ENCODE data around the gene ZNF605. TPM values are rescaled to one million over a fixed set of nuclear protein-coding genes. Genes with fewer than 3 reads are reported as not detected.

Gene ZNF605
- total RNA-seq, 4 donors from 2014 or later: 4.9 to 18.3 (median 6.3) TPM

DNA sequence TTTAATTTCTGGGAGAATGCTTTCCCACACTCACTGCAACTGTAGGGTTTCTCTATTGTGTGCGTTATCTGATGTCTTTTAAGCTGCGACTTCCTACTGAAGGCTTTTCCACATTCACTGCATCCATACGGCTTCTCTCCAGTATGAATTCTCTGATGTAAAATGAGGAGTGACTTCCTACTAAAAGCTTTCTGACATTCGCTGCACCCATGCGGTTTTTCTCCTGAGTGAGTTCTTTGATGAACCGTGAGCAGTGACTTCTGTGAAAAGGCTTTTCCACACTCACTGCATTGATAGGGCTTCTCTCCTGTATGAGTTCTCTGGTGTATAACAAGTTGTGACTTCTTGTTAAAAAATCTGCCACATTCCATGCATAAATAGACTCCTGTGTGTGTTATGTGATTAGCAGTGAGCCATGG lies 29.7 kb downstream of the ZNF605 start:
- TF ChIP-seq POLR2AphosphoS5 (IDR thresholded peaks at IDR 0.05) (no peak), POLR2A (IDR thresholded peaks at IDR 0.05) (no peak), EP300 (IDR thresholded peaks at IDR 0.05) (no peak)
- TF ChIP-seq, protein P1, sequence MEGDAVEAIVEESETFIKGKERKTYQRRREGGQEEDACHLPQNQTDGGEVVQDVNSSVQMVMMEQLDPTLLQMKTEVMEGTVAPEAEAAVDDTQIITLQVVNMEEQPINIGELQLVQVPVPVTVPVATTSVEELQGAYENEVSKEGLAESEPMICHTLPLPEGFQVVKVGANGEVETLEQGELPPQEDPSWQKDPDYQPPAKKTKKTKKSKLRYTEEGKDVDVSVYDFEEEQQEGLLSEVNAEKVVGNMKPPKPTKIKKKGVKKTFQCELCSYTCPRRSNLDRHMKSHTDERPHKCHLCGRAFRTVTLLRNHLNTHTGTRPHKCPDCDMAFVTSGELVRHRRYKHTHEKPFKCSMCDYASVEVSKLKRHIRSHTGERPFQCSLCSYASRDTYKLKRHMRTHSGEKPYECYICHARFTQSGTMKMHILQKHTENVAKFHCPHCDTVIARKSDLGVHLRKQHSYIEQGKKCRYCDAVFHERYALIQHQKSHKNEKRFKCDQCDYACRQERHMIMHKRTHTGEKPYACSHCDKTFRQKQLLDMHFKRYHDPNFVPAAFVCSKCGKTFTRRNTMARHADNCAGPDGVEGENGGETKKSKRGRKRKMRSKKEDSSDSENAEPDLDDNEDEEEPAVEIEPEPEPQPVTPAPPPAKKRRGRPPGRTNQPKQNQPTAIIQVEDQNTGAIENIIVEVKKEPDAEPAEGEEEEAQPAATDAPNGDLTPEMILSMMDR (IDR thresholded peaks at IDR 0.05): no peak
- no peak overlapping the region for H3K27ac ChIP-seq
- H3K9me3 ChIP-seq: peaks cover 93% of the 10 kb centered on the region
- no peaks in the 10 kb centered on the region for H3K27me3 ChIP-seq
- peaks cover 46% of the 10 kb centered on the region for H3K36me3 ChIP-seq
- H3K4me3 ChIP-seq: no peak overlapping the region
- DNase-seq (ENCODE audit: low spot score in 2 of 2): no peak
- 100% methylated on average over 6 of the region's 6 CpGs for WGBS
- no peaks in the 10 kb centered on the region for H3K4me1 ChIP-seq

DNA sequence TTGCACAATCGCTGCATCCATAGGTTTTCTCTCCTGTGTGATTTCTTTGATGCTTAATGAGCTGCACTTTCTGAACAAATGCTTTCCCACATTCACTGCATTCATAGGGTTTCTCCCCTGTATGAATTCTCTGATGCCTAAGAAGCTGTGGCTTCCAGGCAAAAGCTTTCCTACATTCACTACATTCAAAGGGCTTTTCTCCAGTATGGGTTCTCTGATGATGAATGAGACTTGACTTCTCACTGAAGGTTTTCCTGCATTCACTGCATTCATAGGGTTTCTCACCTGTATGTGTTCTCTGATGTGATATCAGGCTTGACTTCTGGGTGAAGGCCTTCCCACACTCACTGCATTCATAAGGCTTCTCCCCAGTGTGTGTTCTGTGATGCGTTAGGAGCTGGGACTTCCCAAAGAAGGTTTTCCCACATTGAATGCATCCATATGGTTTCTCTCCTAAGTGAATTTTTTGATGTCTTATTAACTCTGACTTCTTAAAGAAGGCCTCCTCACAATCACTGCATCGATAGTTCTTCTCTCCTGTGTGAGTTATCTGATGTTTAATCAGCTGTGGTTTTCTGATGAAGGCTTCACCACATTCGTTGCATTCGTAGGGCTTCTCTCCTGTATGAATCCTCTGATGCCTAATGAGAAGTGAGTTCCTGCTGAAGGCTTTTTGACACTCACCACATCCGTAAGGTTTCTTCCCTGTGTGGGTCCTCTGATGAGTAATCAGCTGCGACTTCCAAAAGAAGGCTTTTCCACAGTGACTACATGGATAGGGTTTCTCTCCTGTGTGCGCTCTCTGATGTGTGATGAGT lies 30.3 kb downstream of the ZNF605 start:
- Histone ChIP-seq H3K27me3 (no peaks in the 10 kb centered on the region), H3K36me3 (peaks cover 41% of the 10 kb centered on the region), H3K9me3 (peaks cover 97% of the 10 kb centered on the region), H3K4me3 (no peak overlapping the region), H3K27ac (no peak overlapping the region), H3K4me1 (no peaks in the 10 kb centered on the region)
- no peak for DNase-seq (ENCODE audit: low spot score in 2 of 2)
- no peak for TF ChIP-seq EP300 (IDR thresholded peaks at IDR 0.05)
- TF ChIP-seq POLR2A (IDR thresholded peaks at IDR 0.05): no peak
- TF ChIP-seq POLR2AphosphoS5 (IDR thresholded peaks at IDR 0.05): no peak
- TF ChIP-seq, protein P1 (IDR thresholded peaks at IDR 0.05): no peak
- 96% methylated on average over 8 of the region's 8 CpGs for WGBS

DNA sequence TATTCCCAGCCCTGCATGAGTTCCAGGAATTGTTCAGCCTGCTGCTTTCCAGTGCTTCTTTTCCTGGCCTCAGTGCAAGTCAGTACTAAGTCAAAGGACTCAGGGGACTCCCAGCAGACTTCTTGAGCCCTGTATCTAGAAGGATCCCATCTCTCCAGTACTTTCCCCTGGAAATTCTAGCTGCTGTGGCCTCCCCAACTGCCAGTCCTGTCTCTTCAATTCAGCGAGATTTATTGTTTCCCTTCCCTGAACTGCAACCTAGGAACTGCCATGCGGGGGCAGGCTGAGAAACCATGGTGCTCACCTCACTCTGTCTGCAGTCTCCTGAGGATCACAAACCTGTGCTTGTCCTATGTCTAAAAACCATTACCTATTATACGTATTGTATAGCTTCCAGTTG lies 31.8 kb downstream of the ZNF605 start:
- TF ChIP-seq POLR2A (IDR thresholded peaks at IDR 0.05) (no peak), EP300 (IDR thresholded peaks at IDR 0.05) (no peak)
- 97% methylated on average over 3 of the region's 3 CpGs for WGBS
- peaks cover 89% of the 10 kb centered on the region for H3K9me3 ChIP-seq
- H3K4me1 ChIP-seq: no peaks in the 10 kb centered on the region
- H3K4me3 ChIP-seq: no peak overlapping the region
- DNase-seq (ENCODE audit: low spot score in 2 of 2): no peak
- H3K27ac ChIP-seq: no peak overlapping the region
- peaks cover 27% of the 10 kb centered on the region for H3K36me3 ChIP-seq
- H3K27me3 ChIP-seq: no peaks in the 10 kb centered on the region

DNA sequence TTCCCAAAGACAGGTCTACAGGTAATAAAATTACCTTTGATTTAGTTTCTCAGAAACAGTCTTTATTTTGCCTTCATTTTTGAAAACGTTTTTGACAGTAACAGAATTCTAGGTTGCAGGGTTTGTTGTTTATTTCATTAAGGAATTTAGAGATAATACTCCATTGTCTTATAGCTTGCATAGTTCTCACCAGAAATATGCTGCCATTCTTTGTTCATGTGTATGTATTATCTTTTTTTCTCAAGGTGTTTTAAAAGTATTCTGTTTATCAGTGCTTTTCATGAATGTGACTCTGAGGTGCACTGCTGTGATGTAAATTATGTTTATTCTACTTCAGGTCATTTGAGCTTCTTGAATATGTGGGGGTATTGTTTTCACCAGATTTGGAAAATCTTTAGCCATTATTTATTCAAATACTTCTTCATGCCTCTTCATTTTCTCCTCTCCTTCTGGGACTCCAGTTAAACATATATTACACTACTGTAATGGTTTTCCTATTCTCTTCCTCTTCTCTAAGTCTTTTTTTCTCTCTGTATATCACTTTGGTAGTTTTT lies 32.7 kb downstream of the ZNF605 start:
- Histone ChIP-seq H3K4me3 (no peak overlapping the region), H3K27me3 (no peaks in the 10 kb centered on the region), H3K27ac (no peak overlapping the region), H3K36me3 (peaks cover 17% of the 10 kb centered on the region), H3K4me1 (no peaks in the 10 kb centered on the region), H3K9me3 (peaks cover 87% of the 10 kb centered on the region)
- WGBS: 69% methylated on average over 1 of the region's 1 CpG
- no peak for DNase-seq (ENCODE audit: low spot score in 2 of 2)
- TF ChIP-seq, protein P1 (IDR thresholded peaks at IDR 0.05): no peak
- TF ChIP-seq POLR2A (IDR thresholded peaks at IDR 0.05): no peak
- no peak for TF ChIP-seq POLR2AphosphoS5 (IDR thresholded peaks at IDR 0.05)
- TF ChIP-seq EP300 (IDR thresholded peaks at IDR 0.05): no peak

DNA sequence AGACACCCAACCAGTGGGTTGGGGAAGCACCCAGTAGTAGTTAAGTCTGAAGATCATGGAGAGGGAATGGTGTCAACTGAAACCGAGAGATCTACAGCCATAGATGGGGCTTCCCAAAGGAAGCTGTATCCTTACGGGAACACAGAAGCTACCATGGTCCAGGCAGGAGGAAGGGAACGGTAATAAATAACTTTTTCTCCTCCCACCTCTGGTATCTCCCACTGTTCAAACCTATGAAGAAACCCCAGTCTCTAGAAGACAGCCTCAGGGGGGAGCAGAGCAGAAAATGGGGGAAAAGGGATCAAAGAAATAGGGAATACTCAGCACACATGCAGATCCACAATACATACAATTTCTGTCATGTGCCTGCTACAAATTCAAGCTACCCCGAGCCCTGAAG lies 33.4 kb downstream of the ZNF605 start:
- Histone ChIP-seq H3K27ac (no peak overlapping the region), H3K4me3 (no peak overlapping the region), H3K4me1 (no peaks in the 10 kb centered on the region), H3K27me3 (no peaks in the 10 kb centered on the region), H3K36me3 (peaks cover 15% of the 10 kb centered on the region), H3K9me3 (peaks cover 87% of the 10 kb centered on the region)
- DNase-seq (ENCODE audit: low spot score in 2 of 2): no peak
- TF ChIP-seq, protein P1 (IDR thresholded peaks at IDR 0.05): no peak
- TF ChIP-seq EP300 (IDR thresholded peaks at IDR 0.05): no peak
- no peak for TF ChIP-seq POLR2A (IDR thresholded peaks at IDR 0.05)
- TF ChIP-seq POLR2AphosphoS5 (IDR thresholded peaks at IDR 0.05): no peak
- 96% methylated on average over 4 of the region's 4 CpGs for whole genome bisulfite sequencing
